HG03064 (cell line): ENCODE measurements around the gene CPTP.

Experiments used
- ATAC-seq: cut with Tn5 transposase; IDR thresholded peaks from one replicate; pipeline ENCODE4 v1.9.1; 2021; ENCODE audit warnings: low read depth; ENCODE audit not compliant: unreplicated experiment

Gene CPTP

GRCh38 chr1:1332774-1333480 is 8.3 kb downstream of the CPTP start:
- ATAC-seq, result no peak

- no peak for ATAC-seq
These were observed 9.1 kb downstream of the CPTP start for GRCh38 chr1:1333551-1334241.

GRCh38 chr1:1334835-1335234 is 10.2 kb downstream of the CPTP start:
- ATAC-seq, result no peak

GRCh38 chr1:1335283-1335682 is 10.7 kb downstream of the CPTP start:
- no peak for ATAC-seq

GRCh38 chr1:1335792-1336248 is 11.2 kb downstream of the CPTP start:
- no peak for ATAC-seq

- ATAC-seq, result no peak
These were observed 11.8 kb downstream of the CPTP start for GRCh38 chr1:1336446-1336845.

- no peak for ATAC-seq
These were observed 12.6 kb downstream of the CPTP start for GRCh38 chr1:1336931-1337792.

- no peak for ATAC-seq
These were observed 13.2 kb downstream of the CPTP start for GRCh38 chr1:1337793-1338147.

- no peak for ATAC-seq
These were observed 13.7 kb downstream of the CPTP start for GRCh38 chr1:1338278-1338677.

- ATAC-seq, result no peak
These were observed 15.6 kb downstream of the CPTP start for GRCh38 chr1:1340185-1340584.

GRCh38 chr1:1340791-1341548 is 16.4 kb downstream of the CPTP start:
- ATAC-seq, result no peak

- no peak for ATAC-seq
These were observed 17.0 kb downstream of the CPTP start for GRCh38 chr1:1341549-1342021.

GRCh38 chr1:1342061-1342562 is 17.5 kb downstream of the CPTP start:
- no peak for ATAC-seq

GRCh38 chr1:1342584-1343115 is 18.0 kb downstream of the CPTP start:
- no peak for ATAC-seq

- no peak for ATAC-seq
These were observed 19.3 kb downstream of the CPTP start for GRCh38 chr1:1343811-1344421.

- ATAC-seq, result no peak
These were observed 20.2 kb downstream of the CPTP start for GRCh38 chr1:1344655-1345361.

GRCh38 chr1:1345384-1345783 is 20.8 kb downstream of the CPTP start:
- no peak for ATAC-seq

GRCh38 chr1:1345860-1346500 is 21.4 kb downstream of the CPTP start:
- ATAC-seq, result no peak

- no peak for ATAC-seq
These were observed 21.9 kb downstream of the CPTP start for GRCh38 chr1:1346501-1346890.
